ENCODE results near the gene STK32C.

- TF ChIP-seq CTCF (IDR thresholded peaks at IDR 0.05) (no peak), ZFX (IDR thresholded peaks at IDR 0.05; ENCODE audit: borderline replicate concordance) (no peak)
These were observed 69.9 kb downstream of the STK32C start for GRCh38 chr10:132237871-132238270.

All from 22Rv1 (cell line).